ENCODE measurements around the gene WIPF2.
"Not testable (repeated sequence)": the region's sequence is repeated elsewhere in the genome, so short reads cannot be mapped to it uniquely, and the experiment has no call there.

Gene WIPF2

DNA sequence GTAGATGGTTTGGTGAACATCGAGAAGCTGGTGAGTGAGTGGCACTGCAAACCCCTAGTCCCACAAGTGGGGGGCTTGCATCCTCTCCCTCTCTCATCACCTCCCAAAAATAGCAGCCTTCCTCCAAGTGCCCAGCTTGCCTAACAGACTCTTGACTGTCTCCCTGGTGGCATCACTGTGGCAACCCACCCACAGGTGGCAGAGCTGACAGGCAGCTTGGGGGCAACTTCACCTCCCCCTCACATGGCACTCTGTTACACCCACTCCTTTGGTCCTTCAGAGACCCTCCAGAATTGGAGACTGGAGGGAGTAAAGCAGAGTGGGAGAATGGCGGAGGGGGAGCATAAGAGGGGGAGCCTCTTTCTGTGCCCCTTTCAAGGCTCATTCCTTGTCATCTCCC lies 26.1 kb upstream of the WIPF2 start:
- no peak for DNase-seq

DNA sequence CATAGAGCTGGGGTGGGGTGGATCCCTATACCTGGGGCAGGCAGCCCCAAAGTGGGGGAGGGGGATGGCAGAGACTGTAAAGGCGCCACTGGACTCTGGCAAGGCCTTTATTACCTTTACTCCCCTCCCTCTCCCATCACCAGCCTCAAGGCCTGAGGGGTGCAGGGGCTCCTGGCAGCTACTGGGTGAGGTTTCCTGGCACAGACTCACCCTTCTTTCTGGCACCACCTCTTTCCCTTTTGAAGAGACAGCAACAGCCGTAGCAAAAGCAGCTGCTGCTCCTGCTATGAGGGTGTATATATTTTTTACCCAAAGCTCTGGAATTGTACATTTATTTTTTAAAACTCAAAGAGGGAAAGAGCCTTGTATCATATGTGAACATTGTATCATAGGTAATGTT lies 24.3 kb upstream of the WIPF2 start:
- no peak for DNase-seq

DNA sequence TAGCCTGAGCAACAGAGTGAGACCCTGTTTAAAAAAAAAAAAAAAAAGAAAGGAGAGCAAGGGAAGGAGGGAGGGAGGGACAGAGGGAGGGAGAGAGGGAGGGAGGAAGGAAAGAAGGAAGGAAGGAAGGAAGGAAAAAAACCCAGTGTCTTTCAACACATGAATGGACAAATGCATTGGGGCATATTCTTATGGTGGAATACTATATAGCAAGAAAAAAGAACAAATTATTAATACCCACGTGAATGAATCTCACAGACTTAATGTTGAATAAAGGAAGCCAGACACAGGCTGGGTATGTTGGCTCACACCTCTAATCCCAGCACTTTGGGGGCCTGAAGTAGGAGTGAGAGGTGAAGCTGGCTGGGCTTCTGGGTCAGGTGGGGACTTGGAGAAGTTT lies 21.6 kb upstream of the WIPF2 start:
- DNase-seq, result no peak

DNA sequence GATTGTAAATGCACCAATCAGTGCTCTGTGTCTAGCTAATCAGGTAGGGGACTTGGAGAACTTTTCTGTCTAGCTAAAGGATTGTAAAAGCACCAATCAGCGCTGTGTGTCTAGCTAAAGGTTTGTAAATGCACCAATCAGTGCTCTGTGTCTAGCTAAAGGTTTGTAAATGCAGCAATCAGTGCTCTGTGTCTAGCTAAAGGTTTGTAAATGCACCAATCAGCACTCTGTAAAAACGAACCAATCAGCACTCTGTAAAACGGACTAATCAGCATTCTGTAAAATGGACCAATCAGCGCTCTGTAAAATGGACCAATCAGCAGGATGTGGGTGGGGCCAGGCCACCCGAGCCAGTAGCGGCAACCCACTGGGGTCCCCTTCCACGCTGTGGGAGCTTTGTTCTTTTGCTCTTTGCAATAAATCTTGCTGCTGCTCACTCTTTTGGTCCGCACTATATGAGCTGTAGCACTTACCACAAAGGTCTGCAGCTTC lies 21.1 kb upstream of the WIPF2 start:
- not testable (repeated sequence) for DNase-seq

DNA sequence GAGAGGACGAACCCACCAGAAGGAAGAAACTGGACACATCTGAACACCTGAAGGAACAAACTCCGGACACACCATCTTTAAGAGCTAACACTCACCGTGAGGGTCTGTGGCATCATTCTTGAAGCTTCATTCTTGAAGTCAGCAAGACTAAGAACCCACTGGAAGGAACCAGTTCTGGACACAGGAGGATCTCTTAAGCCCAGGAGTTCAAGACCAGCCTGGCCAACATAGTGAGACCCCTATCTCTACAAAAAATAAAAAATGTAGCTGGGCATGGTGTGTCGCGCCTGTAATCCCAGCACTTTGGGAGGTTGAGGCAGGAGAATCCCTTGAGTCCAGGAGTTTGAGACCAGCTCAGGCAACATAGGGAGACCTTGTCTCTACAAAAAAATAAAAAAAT lies 20.5 kb upstream of the WIPF2 start:
- DNase-seq, result no peak

DNA sequence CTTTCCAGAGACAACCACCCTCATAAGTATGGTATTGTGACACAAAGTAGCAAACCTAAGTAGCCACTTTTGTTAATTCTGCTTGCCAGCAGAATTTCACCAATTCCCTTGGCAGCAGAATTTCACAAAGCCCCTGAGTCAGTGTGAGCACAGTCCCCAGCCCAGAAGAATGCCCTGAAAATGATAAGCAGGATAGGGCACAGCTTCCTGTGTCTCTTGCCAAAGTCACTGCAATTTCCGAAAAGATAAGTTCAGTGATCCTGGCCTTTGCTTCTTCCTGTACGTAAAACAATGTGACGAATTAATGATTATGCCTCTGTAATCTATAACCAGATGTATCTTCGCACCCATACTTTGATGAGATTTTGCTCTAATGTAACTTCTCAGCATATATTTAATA lies 16.0 kb upstream of the WIPF2 start:
- no peak for DNase-seq

DNA sequence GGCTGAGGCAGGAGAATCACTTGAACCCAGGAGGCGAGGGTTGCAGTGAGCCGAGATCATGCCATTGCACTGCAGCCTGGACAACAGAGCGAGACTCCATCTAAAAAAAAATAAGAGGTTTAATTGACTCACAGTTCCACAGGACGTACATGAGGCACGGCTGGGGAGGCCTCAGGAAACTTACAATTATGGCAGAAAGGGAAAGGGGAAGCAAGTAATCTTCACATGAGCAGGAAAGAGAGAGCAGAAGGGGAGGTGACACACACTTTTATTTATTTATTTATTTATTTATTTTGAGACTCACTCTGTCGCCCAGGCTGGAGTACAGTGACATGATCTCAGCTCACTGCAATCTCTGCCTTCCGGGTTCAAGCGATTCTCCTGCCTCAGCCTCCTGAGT lies 12.9 kb upstream of the WIPF2 start:
- DNase-seq, result not testable (repeated sequence)

DNA sequence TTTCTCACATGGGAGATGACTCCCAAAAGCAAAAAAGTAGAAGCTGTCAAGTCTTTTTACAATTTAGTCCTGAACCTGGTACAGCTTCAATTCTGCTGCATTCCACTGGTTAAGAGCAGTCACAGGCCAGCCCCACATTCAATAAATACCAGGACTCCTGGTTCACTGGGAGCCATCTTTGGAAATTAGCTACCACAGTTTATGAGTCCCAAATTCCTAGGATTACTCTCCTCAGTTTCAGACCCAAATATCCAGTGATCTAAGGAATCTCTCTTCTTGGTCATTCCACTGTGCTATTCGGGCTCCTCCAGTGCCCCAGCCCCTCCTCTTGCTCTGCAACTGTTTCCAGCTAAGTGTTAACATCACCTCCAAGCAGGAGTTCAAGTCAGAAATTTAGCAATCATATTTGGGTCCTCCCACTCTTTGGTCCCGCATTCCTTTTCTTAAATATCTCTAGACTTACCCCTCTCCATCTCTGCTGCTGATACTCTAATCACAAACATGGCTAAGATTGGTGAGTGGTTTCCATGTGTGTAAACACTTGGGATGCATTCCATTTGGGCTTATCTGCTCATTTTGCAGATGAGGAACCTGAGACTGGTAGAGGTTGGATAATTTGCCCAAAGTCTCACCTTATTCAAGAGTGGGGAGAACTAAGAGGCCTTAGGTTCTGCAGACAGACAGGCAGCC lies 9.6 kb upstream of the WIPF2 start:
- no peak for DNase-seq

DNA sequence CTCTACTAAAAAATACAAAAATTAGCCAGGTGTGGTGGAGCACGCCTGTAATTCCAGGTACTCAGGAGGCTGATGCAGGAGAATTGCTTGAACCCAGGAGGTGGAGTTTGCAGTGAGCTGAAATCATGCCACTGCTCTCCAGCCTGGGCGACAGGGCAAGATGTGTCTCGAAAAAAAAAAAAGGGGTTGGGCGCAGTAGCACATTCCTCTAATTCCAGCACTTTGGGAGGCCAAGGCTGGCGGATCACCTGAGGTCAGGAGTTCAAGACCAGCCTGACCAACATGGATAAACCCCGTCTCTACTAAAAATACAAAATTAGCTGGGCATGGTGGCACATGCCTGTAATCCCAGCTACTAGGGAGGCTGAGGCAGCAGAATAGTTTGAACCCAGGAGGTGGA lies 5.2 kb upstream of the WIPF2 start:
- DNase-seq, result not testable (repeated sequence)

DNA sequence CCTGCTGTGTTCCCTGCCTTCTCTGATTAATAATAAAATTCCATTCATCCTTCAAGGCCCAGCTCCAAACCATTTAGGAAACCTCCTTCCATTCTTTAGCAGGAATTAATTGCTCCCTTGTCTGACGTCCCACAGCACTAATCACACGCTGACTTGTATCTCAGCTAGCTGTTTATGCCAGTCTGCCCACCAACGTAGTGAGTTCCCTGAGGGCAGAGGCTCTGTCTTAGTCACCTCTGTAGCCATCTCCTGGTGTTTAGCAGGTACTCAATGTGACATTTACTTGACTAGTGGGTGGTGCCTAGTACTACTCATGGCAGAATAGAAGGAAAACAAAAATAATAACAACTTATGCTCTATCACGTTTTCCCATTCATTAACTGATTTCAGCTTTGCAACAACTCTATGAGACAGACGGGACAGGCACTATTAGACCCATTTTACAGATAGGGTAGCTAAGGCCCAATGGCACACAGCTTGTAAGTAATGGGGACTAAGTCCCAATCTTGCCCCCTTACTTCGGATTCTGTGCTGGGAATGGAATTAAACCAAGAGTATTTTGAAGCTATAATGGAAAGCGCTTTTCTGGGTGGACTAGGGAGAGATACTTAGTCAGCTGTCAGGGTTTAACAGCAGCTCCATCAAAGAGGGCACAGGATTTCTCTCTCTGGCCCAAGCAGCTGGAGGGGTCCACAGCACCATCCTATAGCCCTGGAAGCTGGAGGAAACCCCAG lies 931 bp upstream of the WIPF2 start:
- DNase-seq, result no peak

DNA sequence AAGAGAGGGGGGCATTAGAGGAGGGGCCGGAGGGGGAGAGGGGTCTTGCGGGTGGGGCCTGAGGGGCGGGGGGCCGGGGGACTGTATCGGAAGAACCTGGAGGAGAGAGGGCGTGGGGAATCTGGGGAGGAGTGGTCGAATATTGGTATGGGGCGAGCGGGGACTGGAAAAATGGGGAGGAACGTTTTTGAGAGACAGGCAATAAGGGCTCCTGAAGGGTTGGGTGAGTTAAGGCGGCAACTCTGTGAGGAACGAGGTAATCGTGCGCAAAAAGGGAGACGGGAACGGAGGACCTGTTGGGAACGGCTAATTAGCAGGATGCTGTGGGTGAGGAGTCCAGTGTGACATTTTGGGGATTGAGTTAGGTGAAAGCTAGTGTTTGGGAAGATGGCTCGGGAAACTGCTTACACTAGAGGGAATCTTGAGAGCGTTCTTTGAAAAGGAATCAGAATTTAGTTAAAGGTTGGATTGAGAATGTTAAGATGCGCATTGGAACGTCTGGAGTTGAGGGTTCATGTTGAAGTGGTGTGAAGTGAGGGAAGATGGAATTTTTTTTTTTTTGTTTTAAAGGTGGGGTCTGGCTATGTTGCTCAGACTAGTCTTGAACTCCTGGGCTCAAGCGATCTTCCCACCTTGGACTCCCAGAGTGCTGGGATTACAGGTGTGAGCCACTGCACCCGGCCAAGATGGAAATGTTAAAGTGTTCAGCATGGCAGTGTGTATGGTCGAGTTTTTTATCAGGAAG lies 662 bp downstream of the WIPF2 start:
- DNase-seq, result peak; percentile 21

DNA sequence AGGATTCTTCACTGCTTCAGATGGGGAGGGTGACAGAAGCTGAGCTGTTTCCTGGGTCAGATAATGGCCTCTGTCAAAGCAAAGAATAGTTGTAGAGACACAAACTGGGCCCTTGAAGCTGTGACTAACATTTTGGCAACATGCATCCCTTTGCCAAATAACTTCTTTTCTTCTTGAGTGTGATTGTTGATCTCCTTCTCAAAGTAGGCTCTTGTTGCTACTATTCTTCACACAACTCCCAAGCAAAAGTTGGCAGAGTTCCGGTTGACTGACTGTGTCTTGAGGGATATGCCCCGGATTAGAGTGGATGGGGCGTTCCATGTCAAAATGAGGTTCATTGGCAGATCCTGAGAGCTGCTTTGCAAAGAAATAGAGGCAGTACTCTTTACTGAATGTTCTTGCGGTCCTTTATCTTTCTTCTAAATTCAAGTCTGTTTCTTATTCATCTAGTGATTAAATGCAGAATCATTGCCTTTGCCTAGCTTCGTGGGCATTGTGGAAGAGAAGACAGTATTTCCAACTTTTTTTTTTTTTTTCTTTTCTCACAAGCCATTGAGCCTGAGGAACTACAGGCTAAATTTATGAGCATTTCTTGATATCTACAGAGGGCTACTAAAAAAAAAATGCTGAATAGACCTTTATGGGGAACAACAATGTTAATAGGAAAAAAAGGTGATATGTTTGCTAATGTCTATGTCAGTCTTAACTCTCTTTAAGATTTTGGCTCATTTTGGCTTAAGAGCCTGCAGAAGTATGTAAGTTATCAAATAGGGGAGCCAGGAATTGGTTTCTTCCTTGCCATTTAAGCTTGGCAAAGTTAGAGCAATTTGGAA lies 5.8 kb downstream of the WIPF2 start:
- DNase-seq, result no peak

DNA sequence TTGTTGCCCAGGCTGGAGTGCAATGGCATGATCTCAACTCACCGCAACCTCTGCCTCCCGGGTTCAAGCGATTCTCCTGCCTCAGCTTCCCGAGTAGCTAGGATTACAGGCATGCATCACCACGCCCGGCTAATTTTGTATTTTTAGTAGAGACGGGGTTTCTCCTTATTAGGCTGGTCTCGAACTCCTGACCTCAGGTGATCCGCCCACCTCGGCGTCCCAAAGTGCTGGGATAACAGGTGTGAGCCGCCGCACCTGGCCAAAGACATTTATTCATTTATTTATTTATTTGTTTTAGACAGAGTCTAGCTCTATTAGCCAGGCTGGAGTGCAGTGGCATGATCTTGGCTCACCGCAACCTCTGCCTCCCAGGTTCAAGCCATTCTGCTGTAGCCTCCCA lies 10.0 kb downstream of the WIPF2 start:
- DNase-seq, result not testable (repeated sequence)

DNA sequence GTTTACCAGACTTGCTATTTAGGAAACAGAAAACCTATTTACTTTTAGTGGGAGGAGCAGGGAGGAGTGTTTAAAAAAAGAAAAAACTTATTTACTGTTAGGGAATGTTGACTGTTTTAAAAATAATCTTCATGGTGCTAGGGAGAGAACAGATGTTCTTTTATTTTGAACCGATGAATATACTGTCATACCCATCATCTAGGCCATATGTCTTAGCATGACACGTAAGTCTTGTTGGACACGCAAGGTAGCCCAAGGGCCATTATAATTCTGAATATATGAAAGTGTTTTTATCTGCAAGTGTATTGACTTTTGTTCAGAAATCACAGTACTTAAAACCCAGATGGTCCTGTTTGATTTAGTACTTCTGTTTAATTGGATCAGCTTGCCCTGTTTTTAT lies 11.6 kb downstream of the WIPF2 start:
- no peak for DNase-seq

DNA sequence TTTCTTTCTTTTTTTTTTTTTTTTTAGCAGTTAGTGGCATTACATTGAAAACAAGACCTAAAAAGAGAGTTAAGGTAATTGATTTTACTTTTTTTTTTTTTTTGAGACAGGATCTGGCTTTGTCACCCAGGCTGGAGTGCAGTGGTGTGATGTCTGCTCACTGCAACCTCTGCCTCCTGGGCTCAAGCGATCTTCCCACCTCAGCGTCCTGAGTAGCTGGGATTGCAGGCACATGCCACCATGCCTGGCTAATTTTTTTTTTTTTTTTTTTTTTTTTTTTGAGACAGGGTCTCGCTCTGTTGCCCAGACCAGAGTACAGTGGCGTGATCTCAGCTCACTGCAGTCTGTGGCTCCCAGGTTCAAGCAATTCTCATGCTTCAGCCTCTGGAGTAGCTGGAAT lies 12.8 kb downstream of the WIPF2 start:
- not testable (repeated sequence) for DNase-seq

DNA sequence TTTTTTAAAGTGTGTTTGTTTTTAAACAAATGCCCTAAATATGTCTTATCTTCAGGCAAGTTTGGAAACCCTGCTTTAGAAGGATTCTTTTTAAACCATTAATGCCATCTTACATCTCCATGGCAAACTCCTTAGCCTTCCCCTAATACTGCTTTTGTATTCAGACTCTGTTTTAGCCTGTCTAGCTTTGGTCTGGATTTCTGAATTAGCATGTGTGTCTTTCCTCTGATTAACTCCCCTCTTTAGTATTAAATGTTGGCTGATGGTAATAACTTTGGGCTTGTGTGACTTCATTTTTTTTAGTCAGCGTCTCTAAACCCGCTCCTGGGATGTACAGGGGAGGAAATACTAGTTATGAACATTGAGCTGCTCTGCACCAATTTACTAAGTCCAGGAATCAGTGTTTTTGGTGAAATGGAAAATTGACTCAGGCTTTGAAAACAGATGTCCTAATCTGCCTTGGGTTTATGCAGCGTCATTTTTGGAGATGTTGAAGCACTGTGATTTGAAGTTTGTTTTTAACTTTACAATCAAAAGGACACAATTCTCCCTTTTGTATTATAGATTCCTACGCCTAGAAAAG lies 22.2 kb downstream of the WIPF2 start:
- DNase-seq, result no peak

DNA sequence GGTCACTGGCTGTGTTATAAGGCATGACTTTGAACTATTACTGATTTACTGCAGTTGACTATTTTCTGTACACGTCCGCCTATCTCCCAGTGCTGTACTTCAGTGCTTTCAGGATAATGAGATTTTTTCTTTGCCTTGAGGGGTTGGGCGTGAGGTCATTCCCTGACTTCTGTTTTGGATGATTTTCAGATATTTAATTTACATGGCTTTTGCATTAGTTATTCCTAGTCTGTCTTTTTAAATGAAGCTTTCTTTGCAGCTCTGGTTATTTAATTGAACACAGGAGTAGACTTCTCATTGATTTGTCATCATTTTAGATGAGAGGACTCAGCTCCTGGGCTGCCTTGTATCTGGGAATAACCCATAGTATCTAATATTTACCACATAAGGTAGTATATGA lies 23.7 kb downstream of the WIPF2 start:
- DNase-seq, result no peak

DNA sequence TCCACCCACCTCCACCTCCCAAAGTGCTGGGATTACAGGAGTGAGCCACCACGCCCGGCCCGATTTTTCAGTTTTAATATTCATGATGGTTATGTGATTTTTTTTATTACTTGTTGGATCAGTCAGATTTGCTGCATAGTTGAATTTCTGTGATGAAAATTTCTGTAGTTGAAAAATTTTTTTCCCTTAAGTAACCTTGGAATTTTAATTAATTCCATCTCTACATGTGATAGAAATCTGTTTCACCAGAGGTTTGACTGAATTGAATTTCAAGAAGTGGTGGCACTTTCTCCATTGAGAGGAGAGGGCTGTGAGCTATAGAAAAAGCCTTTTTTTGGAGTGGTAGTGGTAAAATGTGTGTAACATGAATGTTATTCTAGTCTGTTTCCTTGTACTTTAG lies 24.7 kb downstream of the WIPF2 start:
- DNase-seq, result no peak

DNA sequence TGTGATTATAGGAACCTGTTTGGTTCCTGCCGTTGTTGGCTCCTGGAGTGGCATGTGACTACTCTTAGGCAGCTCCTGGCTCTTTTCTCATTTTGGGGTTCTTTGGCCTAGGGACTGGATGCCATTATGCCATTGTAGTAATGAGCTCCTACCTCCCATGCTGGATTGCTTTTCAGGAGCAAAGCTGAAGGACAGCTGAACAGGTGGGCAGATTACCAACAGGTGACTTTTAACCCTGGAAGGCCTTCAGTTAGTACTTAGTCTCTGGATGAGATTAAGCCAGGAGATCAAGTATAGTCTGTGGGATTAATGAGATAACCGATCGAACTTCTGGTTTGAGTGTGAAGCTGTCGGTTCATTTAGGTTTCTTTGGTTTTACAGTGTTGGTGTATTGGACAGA lies 25.2 kb downstream of the WIPF2 start:
- no peak for DNase-seq

DNA sequence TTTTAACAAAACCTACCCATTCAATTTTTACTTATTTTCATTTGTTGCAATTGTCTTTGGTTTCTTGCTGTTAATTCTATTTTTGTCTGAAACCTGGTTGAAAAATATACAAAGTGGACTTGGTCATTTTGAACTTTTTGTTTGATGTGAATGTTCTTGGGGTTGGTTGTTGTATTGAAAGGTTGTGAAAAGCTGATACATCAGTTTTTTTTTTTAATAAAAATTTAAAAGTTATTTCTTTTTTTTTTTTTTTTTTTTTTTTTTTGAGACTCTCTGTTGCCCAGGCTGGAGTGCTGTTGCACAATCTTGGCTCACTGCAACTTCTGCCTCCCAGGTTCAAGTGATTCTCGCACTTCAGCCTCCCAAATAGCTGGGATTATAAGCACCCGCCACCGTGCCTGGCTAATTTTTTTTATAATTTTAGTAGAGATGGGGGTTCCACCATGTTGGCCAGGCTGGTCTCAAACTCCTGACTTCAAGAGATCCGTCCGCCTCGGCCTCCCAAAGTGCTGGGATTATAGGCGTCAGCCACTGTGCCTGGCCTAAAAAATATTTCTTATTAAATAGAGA lies 28.9 kb downstream of the WIPF2 start:
- DNase-seq, result no peak

DNA sequence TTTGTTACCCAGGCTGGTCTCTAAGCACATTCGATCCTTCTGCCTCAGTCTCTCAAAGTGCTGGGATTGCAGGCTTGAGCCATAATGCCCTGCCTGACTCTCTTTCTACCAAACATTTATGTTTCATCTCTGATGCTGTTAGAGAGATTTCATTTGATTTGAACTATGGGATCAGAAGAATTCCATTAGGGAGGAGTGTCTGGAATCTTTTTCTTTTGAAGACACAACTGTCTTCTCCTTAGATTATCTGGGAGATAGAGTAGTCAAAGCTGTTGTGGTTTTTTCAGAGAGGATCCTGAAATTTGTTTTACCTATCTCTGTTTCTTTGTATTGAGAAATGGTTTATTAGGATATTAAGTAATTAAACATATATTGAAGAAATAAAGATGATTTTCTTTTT lies 29.4 kb downstream of the WIPF2 start:
- DNase-seq, result no peak

DNA sequence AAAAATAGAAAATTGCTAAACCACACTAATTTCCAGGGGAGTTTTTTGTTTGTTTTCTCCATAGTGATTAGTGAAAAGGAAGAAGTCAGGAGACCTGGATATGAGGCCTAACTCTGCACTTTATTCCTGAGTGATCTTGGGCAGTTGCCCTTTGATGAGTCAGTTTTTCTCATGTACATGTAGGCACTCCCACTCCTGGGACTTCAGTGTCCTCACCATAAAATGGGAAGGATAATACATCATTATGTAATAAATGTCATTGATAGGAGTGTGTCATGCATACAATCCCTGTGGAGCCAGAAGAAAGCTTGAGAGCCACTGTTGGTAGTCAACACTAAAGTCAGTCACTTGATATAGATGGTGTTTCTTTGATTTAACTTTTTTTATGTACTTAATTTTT lies 32.5 kb downstream of the WIPF2 start:
- no peak for DNase-seq
